HepG2 (cell line): ENCODE data around the gene GLE1. TPM values are rescaled to one million over a fixed set of nuclear protein-coding genes. Genes with fewer than 3 reads are reported as not detected.

ENCODE experiments used
- ATAC-seq: fragments of 200-7000 bp; cut with Tn5 transposase; 3 replicates; pipeline ENCODE4 v1.9.1; 2020; ENCODE audit warnings: mild to moderate bottlenecking, moderate library complexity
- BruUV-seq: library from RNA; stranded (reverse); fragments of 400-500 nt; replicated peaks from 2 replicates; lab custom pipeline; 2021; lab: Mats Ljungman, UMichigan
- CTCF ChIA-PET: fragments of 300-600 bp; formaldehyde crosslinking; extraction: SDS; loops from one replicate; lab custom pipeline; 2021; ENCODE audit warnings: low total read pairs, inconsistent platforms, low intra/inter-chr PET ratio; lab: Yijun Ruan, JAX
- POLR2A ChIA-PET: fragments of 350-600 bp; sonication (Branson Sonifier 250); formaldehyde crosslinking; loops from one replicate; lab custom pipeline; 2020; ENCODE audit warnings: antibody characterized with exemption, inconsistent platforms; lab: Yijun Ruan, JAX
- DNase-seq: peaks from one replicate; pipeline ENCODE4 v3.0.0-alpha.2; 2015; ENCODE audit warnings: low spot score
- FAIRE-seq: peaks from 3 replicates; lab custom pipeline; 2011; peaks lifted over from hg19 to GRCh38; lab: Jason Lieb, UNC
- H2AFZ ChIP-seq: one replicate; pipeline ENCODE4 v1.6.1; 2011; ENCODE audit warnings: low read length, inconsistent platforms
- H3K27ac ChIP-seq: fragments of 300-600 bp; 3 replicates; pipeline ENCODE4 v1.8.0; 2011; ENCODE audit warnings: mixed run types, mild to moderate bottlenecking, mixed read lengths, low read length, inconsistent platforms; ENCODE audit not compliant: insufficient read depth; ENCODE audit errors: extremely low read length
- H3K27me3 ChIP-seq, 2 experiments: fragments of 200-600 bp in 1 of 2; 2 replicates in 1 of 2; 3 replicates in 1 of 2; pipeline versions ENCODE4 v1.6.0 to v1.8.0; 2011; ENCODE audit warnings: low read length in 2 of 2, mild to moderate bottlenecking in 2 of 2, moderate library complexity in 2 of 2, inconsistent platforms in 1 of 2; ENCODE audit not compliant: insufficient read depth in 2 of 2, control insufficient read depth in 1 of 2
- H3K36me3 ChIP-seq, 2 experiments: fragments of 200-600 bp in 1 of 2; replicated peaks in 1 of 2; 2 replicates in 1 of 2; 3 replicates in 1 of 2; pipeline versions ENCODE4 v1.5.1 to v1.8.0; 2011; ENCODE audit warnings: low read length in 2 of 2, inconsistent platforms in 1 of 2; ENCODE audit not compliant: insufficient read depth in 2 of 2, control insufficient read depth in 1 of 2
- H3K4me1 ChIP-seq: 2 replicates; pipeline ENCODE4 v1.5.1; 2012; ENCODE audit warnings: low read length, inconsistent platforms; ENCODE audit not compliant: insufficient read depth
- H3K4me2 ChIP-seq: 2 replicates; pipeline ENCODE4 v1.6.0; 2011; ENCODE audit warnings: low read depth, low read length, inconsistent platforms
- H3K4me3 ChIP-seq, 3 experiments: fragments of 200-600 bp in 1 of 3; sonication (generic), shearing (Covaris generic) in 1 of 3; replicated peaks in 1 of 3; 2 replicates each; pipeline ENCODE4 v1.5.1; 2011 to 2016; ENCODE audit warnings: low read length in 3 of 3, inconsistent platforms in 2 of 3, low read depth in 2 of 3, mild to moderate bottlenecking in 2 of 3, control low read depth in 1 of 3, mixed read lengths in 1 of 3; ENCODE audit not compliant: insufficient read depth in 1 of 3
- H3K79me2 ChIP-seq: one replicate; pipeline ENCODE4 v1.6.1; 2011; ENCODE audit warnings: low read length, inconsistent platforms; ENCODE audit not compliant: insufficient read depth
- H3K9ac ChIP-seq: 2 replicates; pipeline ENCODE4 v1.6.0; 2011; ENCODE audit warnings: mild to moderate bottlenecking, low read depth, low read length, inconsistent platforms; ENCODE audit not compliant: insufficient read depth
- H3K9me3 ChIP-seq: 2 replicates; pipeline ENCODE4 v1.5.1; 2012; ENCODE audit warnings: mild to moderate bottlenecking, low read length
- H4K20me1 ChIP-seq: 2 replicates; pipeline ENCODE4 v1.6.0; 2011; ENCODE audit warnings: inconsistent platforms, mild to moderate bottlenecking, low read length, moderate library complexity; ENCODE audit not compliant: insufficient read depth
- ATF1 ChIP-seq: IDR thresholded peaks from 2 replicates; pipeline ENCODE4 v1.6.1; 2016; ENCODE audit warnings: mild to moderate bottlenecking, control low read depth
- HNRNPLL ChIP-seq: fragments of 200-400 bp; formaldehyde crosslinking; IDR thresholded peaks from 2 replicates; pipeline ENCODE4 v1.6.1; 2017; ENCODE audit warnings: mild to moderate bottlenecking, low read depth, low read length; ENCODE audit not compliant: poor library complexity, severe bottlenecking
- IRX3 ChIP-seq: sonication (generic); formaldehyde crosslinking; IDR thresholded peaks from 2 replicates; pipeline ENCODE4 v1.8.1; 2023; ENCODE audit warnings: mild to moderate bottlenecking, low read depth, missing genetic modification reagents, borderline replicate concordance
- MAFF ChIP-seq: IDR thresholded peaks from 2 replicates; pipeline ENCODE4 v1.6.1; 2011; ENCODE audit warnings: low read depth, low read length, improper control_type of control experiment
- MAFK ChIP-seq, 2 experiments: IDR thresholded peaks in 1 of 2; conservative IDR thresholded peaks in 1 of 2; 2 replicates each; pipeline ENCODE4 v1.6.1; 2011; ENCODE audit warnings: improper control_type of control experiment in 2 of 2, low read length in 2 of 2
- MAX ChIP-seq: IDR thresholded peaks from 2 replicates; pipeline ENCODE4 v1.6.1; 2012; ENCODE audit warnings: inconsistent platforms
- NFE2L1 ChIP-seq: sonication (generic); formaldehyde crosslinking; IDR thresholded peaks from 2 replicates; pipeline ENCODE4 v1.4.0; 2020; ENCODE audit warnings: missing genetic modification reagents, mild to moderate bottlenecking, borderline replicate concordance
- NFYC ChIP-seq: IDR thresholded peaks from 2 replicates; pipeline ENCODE4 v1.6.1; 2016; ENCODE audit warnings: missing genetic modification reagents, missing compliant biosample characterization
- NR2F6 ChIP-seq, 2 experiments: IDR thresholded peaks; 2 replicates each; pipeline ENCODE4 v1.6.1; 2016; ENCODE audit warnings: antibody characterized with exemption in 1 of 2, mild to moderate bottlenecking in 1 of 2
- ONECUT2 ChIP-seq: sonication (generic); formaldehyde crosslinking; IDR thresholded peaks from 2 replicates; pipeline ENCODE4 v1.4.0; 2020; ENCODE audit warnings: missing genetic modification reagents
- PHF8 ChIP-seq: sonication (generic); formaldehyde crosslinking; IDR thresholded peaks from 2 replicates; pipeline ENCODE4 v1.5.0; 2020; ENCODE audit warnings: missing genetic modification reagents
- SAP130 ChIP-seq: IDR thresholded peaks from 2 replicates; pipeline ENCODE4 v1.6.1; 2016; ENCODE audit warnings: low read depth
- SATB2 ChIP-seq: sonication (generic); formaldehyde crosslinking; IDR thresholded peaks from 2 replicates; pipeline ENCODE4 v1.5.0; 2020; ENCODE audit warnings: missing genetic modification reagents
- SIN3A ChIP-seq: IDR thresholded peaks from 2 replicates; pipeline ENCODE4 v1.6.1; 2011; ENCODE audit warnings: low read depth, mild to moderate bottlenecking, control low read depth, low read length, borderline replicate concordance
- SRY ChIP-seq: sonication (generic); formaldehyde crosslinking; IDR thresholded peaks from 2 replicates; pipeline ENCODE4 v1.8.0; 2022; ENCODE audit warnings: mild to moderate bottlenecking, missing genetic modification reagents
- TBX3 ChIP-seq: fragments of 450-650 bp; IDR thresholded peaks from 2 replicates; pipeline ENCODE4 v1.6.1; 2017; ENCODE audit warnings: antibody characterized with exemption, mild to moderate bottlenecking, inconsistent platforms, borderline replicate concordance
- XRCC5 ChIP-seq: fragments of 200-400 bp; formaldehyde crosslinking; optimal IDR thresholded peaks from 2 replicates; pipeline ENCODE3; 2017; ENCODE audit warnings: mild to moderate bottlenecking, low read length
- ZBTB38 ChIP-seq: sonication (generic); formaldehyde crosslinking; IDR thresholded peaks from 2 replicates; pipeline ENCODE4 v1.5.1; 2020; ENCODE audit warnings: mild to moderate bottlenecking, missing genetic modification reagents
- ZFP91 ChIP-seq: sonication (generic); formaldehyde crosslinking; IDR thresholded peaks from 2 replicates; pipeline ENCODE4 v1.9.0; 2022; ENCODE audit warnings: missing genetic modification reagents, mild to moderate bottlenecking, borderline replicate concordance
- ZFY ChIP-seq: sonication (generic); formaldehyde crosslinking; IDR thresholded peaks from 2 replicates; pipeline ENCODE4 v1.4.0; 2020; ENCODE audit warnings: missing genetic modification reagents
- ZNF205 ChIP-seq: IDR thresholded peaks from 2 replicates; pipeline ENCODE4 v1.6.1; 2018; ENCODE audit warnings: missing biosample characterization, missing genetic modification reagents
- ZNF558 ChIP-seq: sonication (generic); formaldehyde crosslinking; IDR thresholded peaks from 2 replicates; pipeline ENCODE4 v1.9.0; 2022; ENCODE audit warnings: mild to moderate bottlenecking, missing genetic modification reagents, borderline replicate concordance
- WGBS: methylation state at CpG from one replicate; pipeline ENCODE4 v1.1.6; 2017; ENCODE audit warnings: low lambda C conversion rate; 5-methylcytosine and 5-hydroxymethylcytosine counted together
- in situ Hi-C: cut with HindIII; loops from 2 replicates; pipeline ENCODE4 v1.10.0; 2017; ENCODE audit warnings: low pct_unique_long_range_greater_than_20kb; ENCODE audit not compliant: extremely low pct_ligation_motif_present
- intact Hi-C: fragments of 100-400 bp; cut with micrococcal nuclease; formaldehyde crosslinking; loops from one replicate; pipeline ENCODE4 v1.10.0; 2022; ENCODE audit not compliant: unreplicated experiment
- polyA plus RNA-seq, 8 experiments: library from polyadenylated mRNA; depleted of rRNA in 3 of 8; stranded (reverse) in 7 of 8; unstranded in 1 of 8; fragments of >200 nt; fragmentation: Illumina TruSeq in 4 of 8; extraction: Trizol in 4 of 8; gene quantifications; 2 replicates each; pipeline versions ENCODE4 v1.2.1 to v1.2.3, GENCODE V29; 2011 to 2016; ENCODE audit warnings: low read depth in 4 of 8, missing spikeins in 1 of 8, mixed read lengths in 1 of 8; ENCODE audit not compliant: insufficient read depth in 1 of 8
- total RNA-seq, 5 experiments: library from RNA; depleted of rRNA; stranded (reverse); fragments of >200 nt; fragmentation: Illumina TruSeq; extraction: Trizol; gene quantifications; 2 replicates each; pipeline ENCODE4 v1.2.3, GENCODE V29; 2016; ENCODE audit warnings: low read depth in 1 of 5
- TF ChIP-seq, protein P1 (sequence below): sonication (generic); formaldehyde crosslinking; IDR thresholded peaks from 2 replicates; pipeline ENCODE4 v1.8.0; 2022; ENCODE audit warnings: mild to moderate bottlenecking, missing genetic modification reagents

The GLE1 gene
- total and polyA plus RNA-seq, 2 of the 13 experiments (the other 11 are each of a cell fraction or from before 2014, with no cell fraction given) = 14.7 to 28.8 TPM

DNA sequence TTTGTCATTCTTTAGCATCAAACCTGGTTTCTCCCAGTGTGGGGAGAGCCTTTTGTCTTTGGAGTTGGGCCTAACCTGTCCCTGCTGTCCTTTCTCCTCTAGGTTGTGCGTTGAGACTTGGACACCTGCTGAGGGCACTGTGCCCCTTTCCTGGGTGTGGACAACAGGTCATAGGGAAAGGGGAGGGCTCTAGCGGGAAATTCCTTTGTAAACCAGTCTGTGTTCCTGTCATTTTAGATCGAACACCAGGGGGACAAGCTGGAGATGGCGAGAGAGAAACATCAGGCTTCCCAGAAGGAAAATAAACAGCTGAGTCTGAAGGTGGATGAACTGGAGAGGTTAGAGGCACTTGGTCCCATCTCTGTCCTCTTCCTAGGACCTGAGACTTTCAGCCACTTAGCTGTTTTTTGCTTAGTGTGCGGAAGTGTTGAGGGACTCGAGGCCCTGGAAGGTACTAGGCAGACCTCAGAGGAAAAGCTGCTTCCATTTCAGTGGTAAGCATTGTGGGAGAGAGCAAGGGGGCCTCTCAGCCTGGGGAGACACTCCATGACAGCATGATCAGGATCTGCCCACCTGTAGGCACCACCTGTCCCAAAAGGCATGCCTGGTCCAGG, 8.6 kb upstream of the GLE1 start:
- DNase-seq = peak; percentile 70
- POLR2A ChIA-PET = interaction anchor here (1.5 to 2.1 kb wide), 3 partner anchors 9 to 140 kb away, joined by 3 to 11 read pairs (median 5); partner anchors contain the start of genes GLE1 and SPTAN1
- TF ChIP-seq SRY (CRISPR knock-in tag) (no peak), ZNF205 (CRISPR knock-in tag) (0 out of 2 replicates have a peak, but pooled peaks have one; percentile 24), SAP130 (peak; percentile 43; the same call in 1 of the 2 replicates), IRX3 (CRISPR knock-in tag) (no peak), MAX (no peak), NR2F6 (IDR thresholded peaks at IDR 0.05) (no peak), NR2F6 (CRISPR knock-in tag; IDR thresholded peaks at IDR 0.05) (0 out of 2 replicates have a peak, but pooled peaks have one; percentile 19), ZFY (0 out of 2 replicates have a peak, but pooled peaks have one; percentile 17), MAFK (conservative IDR thresholded peaks at IDR 0.05 in 1 of 2, IDR thresholded peaks at IDR 0.05 in 1 of 2; ENCODE audit: low read length in 2 of 2) (peak; percentile 45 to 66), MAFF (peak; percentile 38; the same call in 1 of the 2 replicates), XRCC5 (no peak), ZBTB38 (CRISPR knock-in tag) (peak; percentile 37; the same call in 1 of the 2 replicates), HNRNPLL (no peak), ZFP91 (CRISPR knock-in tag) (0 out of 2 replicates have a peak, but pooled peaks have one; percentile 17), PHF8 (CRISPR knock-in tag) (no peak), ATF1 (CRISPR knock-in tag) (no peak), ZNF558 (CRISPR knock-in tag) (no peak), TBX3 (no peak), SIN3A (no peak), SATB2 (CRISPR knock-in tag) (no peak), ONECUT2 (no peak), NFYC (CRISPR knock-in tag) (no peak), NFE2L1 (CRISPR knock-in tag) (no peak)
- TF ChIP-seq, protein P1, sequence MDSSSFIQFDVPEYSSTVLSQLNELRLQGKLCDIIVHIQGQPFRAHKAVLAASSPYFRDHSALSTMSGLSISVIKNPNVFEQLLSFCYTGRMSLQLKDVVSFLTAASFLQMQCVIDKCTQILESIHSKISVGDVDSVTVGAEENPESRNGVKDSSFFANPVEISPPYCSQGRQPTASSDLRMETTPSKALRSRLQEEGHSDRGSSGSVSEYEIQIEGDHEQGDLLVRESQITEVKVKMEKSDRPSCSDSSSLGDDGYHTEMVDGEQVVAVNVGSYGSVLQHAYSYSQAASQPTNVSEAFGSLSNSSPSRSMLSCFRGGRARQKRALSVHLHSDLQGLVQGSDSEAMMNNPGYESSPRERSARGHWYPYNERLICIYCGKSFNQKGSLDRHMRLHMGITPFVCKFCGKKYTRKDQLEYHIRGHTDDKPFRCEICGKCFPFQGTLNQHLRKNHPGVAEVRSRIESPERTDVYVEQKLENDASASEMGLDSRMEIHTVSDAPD (CRISPR knock-in tag) = no peak

More for the DNA sequence above, 8.6 kb upstream of the GLE1 start:
- no peaks in the 10 kb centered on the region for H3K79me2 ChIP-seq
- CTCF ChIA-PET = no interaction called here
- no peaks in the 10 kb centered on the region for H4K20me1 ChIP-seq
- H3K4me2 ChIP-seq = no peak overlapping the region; the same call in 1 of the 2 replicates
- H3K9me3 ChIP-seq = no peaks in the 10 kb centered on the region
- peak; percentile 94 for ATAC-seq
- no peak overlapping the region for H3K4me3 ChIP-seq
- H3K27me3 ChIP-seq = no peaks in the 10 kb centered on the region
- peak; percentile 51 for FAIRE-seq
- H3K4me1 ChIP-seq = peaks cover 17% of the 10 kb centered on the region
- H2AFZ ChIP-seq = no peak overlapping the region
- in situ Hi-C loops (no loop called here), intact Hi-C loops (no loop called here)
- 60% methylated on average over 6 of the region's 6 CpGs for WGBS
- H3K27ac ChIP-seq = peak overlapping the region; percentile 46
- BruUV-seq = no TSS peak
- H3K9ac ChIP-seq = peak overlapping the region; percentile 18; the same call in 1 of the 2 replicates
- H3K36me3 ChIP-seq = peaks cover 19 to 54% of the 10 kb centered on the region in 2 experiments
